Natural killer cell (primary cell): ENCODE results near the gene AHNAK2. TPM values are rescaled to one million over a fixed set of nuclear protein-coding genes. Genes with fewer than 3 reads are reported as not detected.

Source experiments
- ATAC-seq, 3 donors: fragments of 150-1000 bp in 2 of 3; fragments of 200-7000 bp in 1 of 3; cut with Tn5 transposase; 1 replicate in 1 of 3; 2 replicates in 2 of 3; pipeline ENCODE4 v1.10.0; 2021; ENCODE audit warnings: mild to moderate bottlenecking in 2 of 3, moderate library complexity in 2 of 3
- DNase-seq, 2 donors: peaks; one replicate each; pipeline versions ENCODE4 v3.0.0 to v3.0.0-alpha.2; 2013 to 2021; ENCODE audit warnings: mixed read lengths in 1 of 2
- H3K27ac ChIP-seq: one replicate; pipeline ENCODE4 v1.5.1; 2013; ENCODE audit warnings: mild to moderate bottlenecking, low read length
- H3K27me3 ChIP-seq: one replicate; pipeline ENCODE4 v1.6.1; 2013; ENCODE audit warnings: low read length; ENCODE audit not compliant: control insufficient read depth, insufficient read depth
- H3K36me3 ChIP-seq: one replicate; pipeline ENCODE4 v1.6.1; 2013; ENCODE audit warnings: low read length; ENCODE audit not compliant: control insufficient read depth, insufficient read depth
- H3K4me1 ChIP-seq: one replicate; pipeline ENCODE4 v1.6.1; 2013; ENCODE audit warnings: low read length; ENCODE audit not compliant: control insufficient read depth, insufficient read depth
- H3K4me3 ChIP-seq: one replicate; pipeline ENCODE4 v1.5.1; 2013; ENCODE audit warnings: low read length
- H3K9me3 ChIP-seq: one replicate; pipeline ENCODE4 v1.6.1; 2013; ENCODE audit warnings: low read length; ENCODE audit not compliant: control insufficient read depth, insufficient read depth
- H3K27ac Mint-ChIP-seq, 2 donors: one replicate each; pipeline ENCODE4 v1.8.0; 2022; ENCODE audit warnings: mild to moderate bottlenecking in 2 of 2, mixed read lengths in 2 of 2, moderate library complexity in 1 of 2
- H3K27me3 Mint-ChIP-seq, 2 donors: one replicate each; pipeline ENCODE4 v1.8.0; 2022; ENCODE audit warnings: low read depth in 2 of 2, mixed read lengths in 2 of 2
- H3K36me3 Mint-ChIP-seq: one replicate; pipeline ENCODE4 v1.8.0; 2022; ENCODE audit warnings: mixed read lengths
- H3K4me1 Mint-ChIP-seq, 2 donors: one replicate each; pipeline ENCODE4 v1.8.0; 2022; ENCODE audit warnings: mixed read lengths in 2 of 2
- H3K4me3 Mint-ChIP-seq: one replicate; pipeline ENCODE4 v1.8.0; 2022; ENCODE audit warnings: mild to moderate bottlenecking, moderate library complexity, mixed read lengths
- H3K9me3 Mint-ChIP-seq, 2 donors: one replicate each; pipeline ENCODE4 v1.8.0; 2022; ENCODE audit warnings: mixed read lengths in 2 of 2
- WGBS: methylation state at CpG from one replicate; pipeline ENCODE4 v1.1.7; 2013; ENCODE audit warnings: missing lambda C conversion rate; ENCODE audit not compliant: insufficient coverage; 5-methylcytosine and 5-hydroxymethylcytosine counted together
- intact Hi-C: fragments of 100-400 bp; cut with micrococcal nuclease; formaldehyde crosslinking; loops from one replicate; pipeline ENCODE4 v1.14.2; 2022
- total RNA-seq, 4 donors: library from RNA; stranded (reverse); fragments of 120-200 nt in 1 of 4; gene quantifications; one replicate each; pipeline versions ENCODE4 v1.2.3 to v1.2.4, GENCODE V29; 2013 to 2022
- TF ChIP-seq, protein P1 (sequence below): fragments of 200-600 bp; IDR thresholded peaks from one replicate; pipeline ENCODE4 v1.8.0; 2022; ENCODE audit warnings: antibody characterized with exemption

Gene AHNAK2
- total RNA-seq, 3 donors from 2014 or later (not counting 1 experiment from before 2014, with no cell fraction given), result 0.05 TPM; not detected in 2

DNA sequence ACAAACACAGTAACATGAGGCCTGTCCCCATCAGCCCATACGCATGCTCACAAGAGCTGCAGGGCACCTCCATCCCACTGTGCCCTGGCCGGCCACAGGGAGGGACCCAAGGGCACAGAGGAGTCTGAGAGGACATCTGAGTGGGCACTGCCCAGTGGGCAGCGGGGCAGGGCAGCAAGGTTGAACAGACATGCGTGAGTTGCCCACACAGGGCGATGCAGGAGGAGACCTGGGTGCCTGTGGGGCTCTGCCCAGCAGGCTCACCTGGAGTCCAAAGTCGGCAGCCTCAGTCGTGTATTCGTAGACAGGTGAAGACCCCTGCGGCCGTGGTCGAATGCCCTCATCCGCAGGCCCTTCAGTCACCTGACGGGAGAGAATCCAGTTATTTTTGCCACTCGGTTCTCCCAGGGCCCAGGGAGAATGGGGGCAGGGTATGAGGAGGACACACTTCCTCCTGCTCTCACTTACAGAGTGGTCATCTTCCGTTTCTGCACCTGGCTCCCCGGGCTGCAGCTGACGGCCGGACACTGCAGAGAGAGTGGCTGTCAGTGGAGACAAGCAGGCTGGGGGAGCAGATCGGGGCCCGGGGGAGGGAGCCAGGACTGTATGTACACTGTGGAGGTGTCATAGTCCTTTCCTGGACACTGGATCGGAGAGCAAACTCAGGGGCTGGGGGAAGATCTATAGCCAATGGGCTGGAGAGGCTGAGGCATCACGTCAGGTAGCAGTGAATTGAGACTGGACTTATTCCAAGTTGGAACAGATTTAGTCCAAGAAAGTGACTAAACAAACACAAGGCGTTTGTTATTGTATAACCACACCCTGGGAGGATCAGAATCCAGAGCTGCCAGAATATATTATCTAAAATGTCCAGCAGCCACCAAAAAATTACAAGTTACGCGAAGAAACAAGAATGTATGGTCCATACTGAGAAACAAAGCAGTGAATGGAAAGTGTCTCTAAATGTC, 20.7 kb downstream of the AHNAK2 start:
- no peaks in the 10 kb centered on the region for H3K4me1 Mint-ChIP-seq
- intact Hi-C loops, result no loop called here

DNA sequence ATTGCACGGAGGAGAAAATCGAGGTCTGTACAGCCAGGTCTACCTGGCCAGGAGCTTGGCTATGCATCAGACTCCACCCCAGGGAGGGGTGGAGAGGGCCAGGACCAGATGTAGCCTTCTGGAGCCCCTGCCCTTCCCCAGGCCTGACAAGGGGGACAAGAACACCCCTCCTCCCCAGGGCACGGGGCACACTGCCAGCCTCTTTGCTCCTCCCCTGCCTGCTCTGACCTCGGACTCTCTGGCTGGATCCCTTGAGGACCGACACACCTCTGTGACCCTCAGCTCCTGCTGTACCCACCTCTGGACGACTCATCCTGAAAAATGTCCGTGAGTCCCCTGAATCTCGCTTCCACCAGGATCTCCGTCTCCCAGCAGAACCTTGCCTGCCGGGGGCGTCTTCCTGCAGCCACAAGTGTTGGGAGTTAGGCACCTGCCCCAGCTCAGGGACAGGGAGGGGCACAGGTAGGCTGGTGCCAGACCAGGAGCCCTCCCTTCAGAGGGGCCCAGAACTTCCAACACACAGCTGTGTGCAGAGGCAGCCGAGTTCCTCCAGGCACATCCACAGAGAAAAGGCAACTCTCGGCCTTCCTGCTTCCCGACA, 21.8 kb downstream of the AHNAK2 start:
- 88% methylated on average over 14 of the region's 14 CpGs for WGBS

More for the DNA sequence above, 20.7 kb downstream of the AHNAK2 start:
- Mint-ChIP-seq H3K9me3 (no peaks in the 10 kb centered on the region), H3K36me3 (no peaks in the 10 kb centered on the region), H3K27ac (no peak overlapping the region), H3K27me3 (peaks cover 8 to 14% of the 10 kb centered on the region in 2 donors), H3K4me3 (no peak overlapping the region)
- Histone ChIP-seq H3K27ac (no peak overlapping the region), H3K36me3 (no peaks in the 10 kb centered on the region), H3K27me3 (no peaks in the 10 kb centered on the region), H3K4me3 (no peak overlapping the region), H3K4me1 (no peaks in the 10 kb centered on the region), H3K9me3 (no peaks in the 10 kb centered on the region)
- WGBS, result 88% methylated on average over 24 of the region's 25 CpGs
- ATAC-seq, result no peak
- TF ChIP-seq, protein P1, sequence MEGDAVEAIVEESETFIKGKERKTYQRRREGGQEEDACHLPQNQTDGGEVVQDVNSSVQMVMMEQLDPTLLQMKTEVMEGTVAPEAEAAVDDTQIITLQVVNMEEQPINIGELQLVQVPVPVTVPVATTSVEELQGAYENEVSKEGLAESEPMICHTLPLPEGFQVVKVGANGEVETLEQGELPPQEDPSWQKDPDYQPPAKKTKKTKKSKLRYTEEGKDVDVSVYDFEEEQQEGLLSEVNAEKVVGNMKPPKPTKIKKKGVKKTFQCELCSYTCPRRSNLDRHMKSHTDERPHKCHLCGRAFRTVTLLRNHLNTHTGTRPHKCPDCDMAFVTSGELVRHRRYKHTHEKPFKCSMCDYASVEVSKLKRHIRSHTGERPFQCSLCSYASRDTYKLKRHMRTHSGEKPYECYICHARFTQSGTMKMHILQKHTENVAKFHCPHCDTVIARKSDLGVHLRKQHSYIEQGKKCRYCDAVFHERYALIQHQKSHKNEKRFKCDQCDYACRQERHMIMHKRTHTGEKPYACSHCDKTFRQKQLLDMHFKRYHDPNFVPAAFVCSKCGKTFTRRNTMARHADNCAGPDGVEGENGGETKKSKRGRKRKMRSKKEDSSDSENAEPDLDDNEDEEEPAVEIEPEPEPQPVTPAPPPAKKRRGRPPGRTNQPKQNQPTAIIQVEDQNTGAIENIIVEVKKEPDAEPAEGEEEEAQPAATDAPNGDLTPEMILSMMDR, result no peak
- DNase-seq, result no peak

DNA sequence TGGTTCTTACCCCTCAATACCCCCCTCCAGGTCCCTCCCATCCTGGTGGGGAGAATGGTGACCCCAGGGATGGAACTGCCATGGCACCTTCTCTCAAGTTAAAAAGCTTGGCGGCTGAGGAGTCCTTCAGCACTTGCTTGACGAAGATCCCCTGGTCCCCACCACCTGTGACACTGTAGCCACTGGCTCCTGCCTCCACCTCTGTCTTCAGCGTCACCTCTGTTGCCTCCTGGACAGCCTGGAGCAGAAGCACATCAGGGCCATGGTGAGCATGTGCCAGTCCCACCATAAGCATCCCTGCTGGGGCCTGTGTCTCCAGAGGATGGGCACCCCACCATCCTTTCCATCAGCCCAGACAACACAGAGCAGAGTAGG, 22.8 kb downstream of the AHNAK2 start:
- Histone ChIP-seq H3K4me3 (no peak overlapping the region), H3K9me3 (no peaks in the 10 kb centered on the region), H3K27me3 (no peaks in the 10 kb centered on the region), H3K27ac (no peak overlapping the region), H3K36me3 (no peaks in the 10 kb centered on the region), H3K4me1 (no peaks in the 10 kb centered on the region)
- Mint-ChIP-seq H3K4me3 (no peak overlapping the region), H3K36me3 (no peaks in the 10 kb centered on the region), H3K27me3 (peaks cover 8 to 14% of the 10 kb centered on the region in 2 donors), H3K9me3 (no peaks in the 10 kb centered on the region), H3K4me1 (no peaks in the 10 kb centered on the region), H3K27ac (no peak overlapping the region)
- WGBS, result 80% methylated on average over 3 of the region's 3 CpGs
- DNase-seq, result no peak
- ATAC-seq, result no peak
- intact Hi-C loops, result no loop called here
- TF ChIP-seq, protein P1, result no peak

More for the DNA sequence above, 21.8 kb downstream of the AHNAK2 start:
- peaks cover 8 to 14% of the 10 kb centered on the region in 2 donors for H3K27me3 Mint-ChIP-seq
- DNase-seq (no peak), ATAC-seq (no peak)
- H3K27ac ChIP-seq, result no peak overlapping the region
- no peak overlapping the region for H3K4me3 Mint-ChIP-seq
- no peaks in the 10 kb centered on the region for H3K4me1 ChIP-seq
- TF ChIP-seq, protein P1, result no peak
- no peaks in the 10 kb centered on the region for H3K9me3 ChIP-seq
- no peaks in the 10 kb centered on the region for H3K27me3 ChIP-seq
- H3K4me1 Mint-ChIP-seq, result no peaks in the 10 kb centered on the region
- H3K36me3 ChIP-seq, result no peaks in the 10 kb centered on the region
- no peaks in the 10 kb centered on the region for H3K36me3 Mint-ChIP-seq
- no peak overlapping the region for H3K27ac Mint-ChIP-seq
- H3K4me3 ChIP-seq, result no peak overlapping the region
- no peaks in the 10 kb centered on the region for H3K9me3 Mint-ChIP-seq
- intact Hi-C loops, result no loop called here
